Gastrocnemius medialis (tissue), 4 donors: ENCODE measurements around the gene FGF14. TPM values are rescaled to one million over a fixed set of nuclear protein-coding genes. Genes with fewer than 3 reads are reported as not detected.
A peak's percentile ranks its signal among the peaks of the same experiment; 100 is the strongest.

Source experiments
- ATAC-seq, 2 donors: fragments of 150-250 bp; one replicate each; pipeline ENCODE4 v1.9.1; 2016
- DNase-seq, 2 donors: peaks; one replicate each; pipeline ENCODE4 v3.0.0-alpha.2; 2019
- H3K27ac ChIP-seq, 4 donors: fragments of 200-600 bp; sonication (generic); 1 replicate in 1 of 4; 2 replicates in 3 of 4; pipeline ENCODE4 v1.5.1; 2016 to 2018; ENCODE audit warnings: mild to moderate bottlenecking in 2 of 4, moderate library complexity in 1 of 4
- H3K27me3 ChIP-seq, 3 donors: fragments of 200-600 bp; sonication (generic) in 2 of 3; 1 replicate in 1 of 3; 2 replicates in 2 of 3; pipeline versions ENCODE4 v1.5.1 to v1.6.0; 2016 to 2019; ENCODE audit warnings: mild to moderate bottlenecking in 1 of 3, moderate library complexity in 1 of 3
- H3K36me3 ChIP-seq, 2 donors: fragments of 200-600 bp; sonication (generic) in 1 of 2; one replicate each; pipeline ENCODE4 v1.5.1; 2017 to 2018
- H3K4me1 ChIP-seq, 2 donors: fragments of 200-600 bp; sonication (generic) in 1 of 2; one replicate each; pipeline ENCODE4 v1.5.1; 2016 to 2017; ENCODE audit warnings: mild to moderate bottlenecking in 2 of 2
- H3K4me3 ChIP-seq, 4 donors: fragments of 200-600 bp; sonication (generic) in 3 of 4; 1 replicate in 1 of 4; 2 replicates in 3 of 4; pipeline ENCODE4 v1.5.1; 2016 to 2019; ENCODE audit warnings: mild to moderate bottlenecking in 2 of 4
- H3K9me3 ChIP-seq, 3 donors: fragments of 200-600 bp; sonication (generic) in 2 of 3; 1 replicate in 1 of 3; 2 replicates in 2 of 3; pipeline ENCODE4 v1.5.1; 2016 to 2019
- CTCF ChIP-seq, 5 experiments: fragments of 450-650 bp in 3 of 5; fragments of 200-600 bp in 2 of 5; sonication (generic) in 2 of 5; IDR thresholded peaks in 4 of 5; conservative IDR thresholded peaks in 1 of 5; 1 replicate in 4 of 5; 2 replicates in 1 of 5; pipeline ENCODE4 v1.5.1; 2016 to 2019; ENCODE audit warnings: antibody characterized with exemption in 5 of 5, mild to moderate bottlenecking in 3 of 5, moderate library complexity in 3 of 5
- POLR2A ChIP-seq, 2 donors: fragments of 450-650 bp; IDR thresholded peaks; one replicate each; pipeline ENCODE4 v1.6.1; 2017; ENCODE audit warnings: antibody characterized with exemption in 2 of 2, mild to moderate bottlenecking in 2 of 2, moderate library complexity in 2 of 2
- in situ Hi-C, 4 donors: fragments of 200-750 bp; cut with MboI; loops; one replicate each; pipeline versions ENCODE4 v1.15.0 to v1.8.0; 2017; ENCODE audit warnings: low sequenced_read_pairs in 4 of 4
- intact Hi-C: fragments of 100-400 bp; cut with DNase I; formaldehyde crosslinking; loops from one replicate; pipeline ENCODE4 v1.15.1; 2023; ENCODE audit warnings: low total_unique reads
- total RNA-seq, 4 donors: library from RNA; depleted of rRNA; stranded (reverse); fragments of >200 nt; gene quantifications; one replicate each; pipeline versions ENCODE4 v1.1.0 to v1.2.3, GENCODE V29; 2016

The FGF14 gene
- total RNA-seq, 4 donors from 2014 or later, result 0.02 TPM; not detected in 3

GRCh38 chr13:102312841-102313240 is 89.0 kb downstream of the FGF14 start:
- Histone ChIP-seq H3K36me3 (no peaks in the 10 kb centered on the region), H3K9me3 (no peaks in the 10 kb centered on the region), H3K27ac (no peak overlapping the region), H3K4me3 (no peak overlapping the region), H3K4me1 (peaks cover 0 to 4% of the 10 kb centered on the region in 2 donors), H3K27me3 (no peaks in the 10 kb centered on the region)
- intact Hi-C loops (no loop called here), in situ Hi-C loops (no loop called here)
- TF ChIP-seq CTCF (IDR thresholded peaks at IDR 0.05 in 4 of 5, conservative IDR thresholded peaks at IDR 0.05 in 1 of 5) (no peak), POLR2A (IDR thresholded peaks at IDR 0.05) (no peak)
- ATAC-seq (no peak), DNase-seq (no peak)

GRCh38 chr13:102311901-102312300 is 89.9 kb downstream of the FGF14 start:
- ATAC-seq, result no peak
- no peaks in the 10 kb centered on the region for H3K9me3 ChIP-seq
- no peaks in the 10 kb centered on the region for H3K4me1 ChIP-seq
- peak overlapping the region in 1 of 4 donors; percentile 52 for H3K27ac ChIP-seq
- DNase-seq, result no peak
- no peaks in the 10 kb centered on the region for H3K36me3 ChIP-seq
- no peak overlapping the region for H3K4me3 ChIP-seq
- in situ Hi-C loops (no loop called here), intact Hi-C loops (no loop called here)
- TF ChIP-seq POLR2A (IDR thresholded peaks at IDR 0.05), result no peak
- no peak for TF ChIP-seq CTCF (IDR thresholded peaks at IDR 0.05 in 4 of 5, conservative IDR thresholded peaks at IDR 0.05 in 1 of 5)
- H3K27me3 ChIP-seq, result no peaks in the 10 kb centered on the region

- TF ChIP-seq CTCF (IDR thresholded peaks at IDR 0.05 in 4 of 5, conservative IDR thresholded peaks at IDR 0.05 in 1 of 5), result no peak
- TF ChIP-seq POLR2A (IDR thresholded peaks at IDR 0.05), result no peak
- ATAC-seq, result no peak
- Histone ChIP-seq H3K27me3 (no peaks in the 10 kb centered on the region), H3K4me3 (no peak overlapping the region), H3K4me1 (no peaks in the 10 kb centered on the region), H3K9me3 (no peaks in the 10 kb centered on the region), H3K36me3 (no peaks in the 10 kb centered on the region), H3K27ac (peak overlapping the region in 2 of 4 donors; percentile 39 to 52)
- intact Hi-C loops (no loop called here), in situ Hi-C loops (no loop called here)
- no peak for DNase-seq
Observed at GRCh38 chr13:102311419-102311796, 90.4 kb downstream of the FGF14 start.

- peak; percentile 11 to 59 for DNase-seq
- TF ChIP-seq POLR2A (IDR thresholded peaks at IDR 0.05), result no peak
- TF ChIP-seq CTCF (IDR thresholded peaks at IDR 0.05 in 4 of 5, conservative IDR thresholded peaks at IDR 0.05 in 1 of 5), result no peak
- H3K9me3 ChIP-seq, result no peaks in the 10 kb centered on the region
- H3K27ac ChIP-seq, result peak overlapping the region in 2 of 4 donors; percentile 39 to 52
- H3K4me3 ChIP-seq, result no peak overlapping the region
- H3K36me3 ChIP-seq, result no peaks in the 10 kb centered on the region
- in situ Hi-C loops, result no loop called here
- H3K27me3 ChIP-seq, result no peaks in the 10 kb centered on the region
- intact Hi-C loops, result no loop called here
- no peaks in the 10 kb centered on the region for H3K4me1 ChIP-seq
- ATAC-seq, result peak; percentile 49 to 71
Observed at GRCh38 chr13:102310691-102311418, 91.0 kb downstream of the FGF14 start.

GRCh38 chr13:102309110-102309509 is 92.7 kb downstream of the FGF14 start:
- no peaks in the 10 kb centered on the region for H3K4me1 ChIP-seq
- no peaks in the 10 kb centered on the region for H3K9me3 ChIP-seq
- ATAC-seq (no peak), DNase-seq (no peak)
- in situ Hi-C loops (no loop called here), intact Hi-C loops (no loop called here)
- H3K4me3 ChIP-seq, result no peak overlapping the region
- no peak overlapping the region for H3K27ac ChIP-seq
- H3K27me3 ChIP-seq, result no peaks in the 10 kb centered on the region
- TF ChIP-seq CTCF (IDR thresholded peaks at IDR 0.05 in 4 of 5, conservative IDR thresholded peaks at IDR 0.05 in 1 of 5) (no peak), POLR2A (IDR thresholded peaks at IDR 0.05) (no peak)
- no peaks in the 10 kb centered on the region for H3K36me3 ChIP-seq
